Hepatocyte (in vitro differentiated cells): ENCODE results near the gene MYOF.

Source experiments
- EZH2 ChIP-seq: fragments of 200-600 bp; sonication (generic); IDR thresholded peaks from 2 replicates; pipeline ENCODE4 v1.6.1; 2016; ENCODE audit warnings: antibody characterized with exemption, mild to moderate bottlenecking, borderline replicate concordance
- EZH2phosphoT487 ChIP-seq: fragments of 200-600 bp; sonication (generic); IDR thresholded peaks from one replicate; pipeline ENCODE4 v1.6.1; 2018; ENCODE audit warnings: antibody characterized with exemption, mild to moderate bottlenecking, low read depth, moderate library complexity; ENCODE audit not compliant: unreplicated experiment, severe bottlenecking
- TF ChIP-seq, protein P1 (sequence below): fragments of 200-600 bp; sonication (generic); IDR thresholded peaks from 2 replicates; pipeline ENCODE4 v1.5.1; 2016; ENCODE audit warnings: antibody characterized with exemption, mild to moderate bottlenecking; ENCODE audit not compliant: poor library complexity

DNA sequence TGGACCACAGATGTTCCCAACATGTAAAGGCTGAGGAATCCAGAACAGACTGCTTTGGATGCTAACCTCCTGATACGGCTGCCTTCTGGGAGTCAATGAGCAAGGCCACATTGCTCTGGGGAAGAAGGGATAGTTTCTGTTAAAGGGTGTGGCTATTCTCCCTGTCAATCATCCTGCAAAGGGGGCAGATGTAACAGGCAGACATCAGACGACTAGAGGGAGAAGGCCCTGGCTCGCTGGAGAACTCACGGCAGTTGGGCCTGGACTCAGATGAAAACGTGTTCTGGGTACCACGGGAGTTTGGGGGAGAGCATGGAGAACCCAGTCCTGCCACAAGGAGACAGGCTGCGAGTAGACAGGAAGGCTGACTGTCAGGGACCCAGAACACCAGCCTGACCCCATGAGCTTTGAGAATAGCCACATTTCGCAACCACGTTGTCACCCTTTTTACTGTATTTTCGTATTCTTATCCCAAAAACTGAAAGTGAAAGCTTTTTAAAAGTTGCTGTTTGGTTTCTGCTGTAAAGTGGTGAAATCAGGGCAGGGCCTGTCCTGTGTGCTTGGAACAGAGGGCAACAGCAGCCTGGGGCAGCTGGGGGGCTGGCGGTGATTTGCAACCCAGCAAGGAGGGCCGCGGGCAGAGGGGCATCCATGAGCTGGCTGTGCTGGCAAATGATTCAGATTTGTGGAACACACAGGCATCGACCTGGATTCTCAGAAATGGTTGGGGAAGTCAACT is 95.3 kb downstream of the MYOF start:
- TF ChIP-seq, protein P1, sequence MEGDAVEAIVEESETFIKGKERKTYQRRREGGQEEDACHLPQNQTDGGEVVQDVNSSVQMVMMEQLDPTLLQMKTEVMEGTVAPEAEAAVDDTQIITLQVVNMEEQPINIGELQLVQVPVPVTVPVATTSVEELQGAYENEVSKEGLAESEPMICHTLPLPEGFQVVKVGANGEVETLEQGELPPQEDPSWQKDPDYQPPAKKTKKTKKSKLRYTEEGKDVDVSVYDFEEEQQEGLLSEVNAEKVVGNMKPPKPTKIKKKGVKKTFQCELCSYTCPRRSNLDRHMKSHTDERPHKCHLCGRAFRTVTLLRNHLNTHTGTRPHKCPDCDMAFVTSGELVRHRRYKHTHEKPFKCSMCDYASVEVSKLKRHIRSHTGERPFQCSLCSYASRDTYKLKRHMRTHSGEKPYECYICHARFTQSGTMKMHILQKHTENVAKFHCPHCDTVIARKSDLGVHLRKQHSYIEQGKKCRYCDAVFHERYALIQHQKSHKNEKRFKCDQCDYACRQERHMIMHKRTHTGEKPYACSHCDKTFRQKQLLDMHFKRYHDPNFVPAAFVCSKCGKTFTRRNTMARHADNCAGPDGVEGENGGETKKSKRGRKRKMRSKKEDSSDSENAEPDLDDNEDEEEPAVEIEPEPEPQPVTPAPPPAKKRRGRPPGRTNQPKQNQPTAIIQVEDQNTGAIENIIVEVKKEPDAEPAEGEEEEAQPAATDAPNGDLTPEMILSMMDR = no peak
- TF ChIP-seq EZH2 (no peak), EZH2phosphoT487 (no peak)
